HFF-Myc (cell line): ENCODE data around the gene ST6GALNAC5.

Experiments used
- DNase-seq: peaks from one replicate; pipeline ENCODE4 v3.0.0-alpha.2; 2011; ENCODE audit warnings: low read depth; ENCODE audit errors: extremely low read depth
- H3K4me3 ChIP-seq: replicated peaks from 2 replicates; pipeline ENCODE4 v1.5.1; 2011; ENCODE audit warnings: low read depth, mild to moderate bottlenecking, control low read depth, low read length
- CTCF ChIP-seq: IDR thresholded peaks from 2 replicates; pipeline ENCODE4 v1.5.1; 2012; ENCODE audit warnings: mild to moderate bottlenecking, low read depth, low read length, control low read depth; ENCODE audit errors: missing control alignments

ST6GALNAC5 gene

DNA sequence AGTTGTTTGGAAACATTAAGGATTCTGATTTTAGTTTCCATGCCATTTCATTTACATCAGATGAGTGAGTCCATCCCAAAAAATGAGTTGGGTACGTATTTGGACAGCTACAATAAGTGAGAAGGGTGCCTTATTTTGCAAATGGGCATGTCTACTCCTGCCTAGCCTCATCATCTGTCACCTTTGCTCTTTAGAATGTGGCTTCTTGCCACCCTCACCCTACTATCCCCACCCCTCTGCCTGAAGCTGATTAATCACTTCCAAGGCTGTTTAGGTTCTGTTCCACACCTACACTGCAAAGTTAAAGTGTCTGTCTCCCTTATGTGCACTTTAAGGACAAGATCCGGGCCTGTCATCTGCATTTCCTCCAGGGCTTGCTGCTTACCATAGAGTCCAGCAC is 61.2 kb downstream of the ST6GALNAC5 start:
- no peak for TF ChIP-seq CTCF
- no peak for DNase-seq
- no peak overlapping the region for H3K4me3 ChIP-seq

GRCh38 chr1:76929136-76929535 is 61.9 kb downstream of the ST6GALNAC5 start:
- H3K4me3 ChIP-seq = no peak overlapping the region
- TF ChIP-seq CTCF = no peak
- no peak for DNase-seq

DNA sequence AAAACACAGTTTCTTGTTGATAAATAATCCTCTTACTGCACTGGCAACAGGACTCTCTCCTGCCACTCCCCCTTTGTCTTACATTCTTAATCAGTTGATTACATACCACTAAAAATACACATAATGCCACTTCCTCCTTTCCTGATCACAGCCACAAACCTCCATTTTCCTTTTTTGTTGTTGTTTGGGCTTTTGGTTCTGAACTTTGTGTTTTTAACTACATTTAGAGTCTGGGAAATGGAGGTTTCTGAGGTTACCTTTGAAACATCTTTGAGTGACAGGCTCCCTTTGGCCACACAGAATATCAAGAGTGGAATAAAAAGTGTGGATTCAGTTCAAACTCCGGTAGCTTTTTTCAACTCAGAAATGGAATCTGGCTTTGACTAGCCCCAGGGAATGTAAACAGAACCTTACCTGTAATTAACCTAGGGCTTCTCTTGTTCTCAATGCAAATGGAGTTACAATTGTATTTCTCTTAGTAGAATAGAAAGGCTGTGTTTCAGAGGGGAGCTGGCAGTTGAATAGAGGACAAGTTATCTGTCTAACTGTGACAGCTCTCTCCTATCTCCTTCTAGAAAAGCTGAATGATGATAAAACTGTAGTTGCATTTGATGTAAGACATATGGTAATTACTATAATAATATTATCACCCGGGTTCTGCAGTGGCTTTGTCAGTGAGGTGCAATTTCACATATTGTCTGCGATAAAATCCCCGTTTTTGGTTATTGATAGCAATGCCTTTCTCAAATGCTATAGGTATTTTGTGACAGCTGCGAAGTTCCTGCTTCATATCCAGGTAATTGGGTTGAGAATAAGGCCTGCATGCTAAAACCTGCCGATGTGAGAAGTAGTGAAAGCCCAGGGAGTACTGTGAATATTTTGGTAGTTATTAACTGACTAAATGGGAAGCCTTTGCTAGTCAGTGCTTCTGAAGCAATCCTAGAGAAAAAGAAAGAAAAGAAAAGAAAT is 66.9 kb downstream of the ST6GALNAC5 start:
- DNase-seq = no peak
- TF ChIP-seq CTCF = no peak
- H3K4me3 ChIP-seq = no peak overlapping the region

DNA sequence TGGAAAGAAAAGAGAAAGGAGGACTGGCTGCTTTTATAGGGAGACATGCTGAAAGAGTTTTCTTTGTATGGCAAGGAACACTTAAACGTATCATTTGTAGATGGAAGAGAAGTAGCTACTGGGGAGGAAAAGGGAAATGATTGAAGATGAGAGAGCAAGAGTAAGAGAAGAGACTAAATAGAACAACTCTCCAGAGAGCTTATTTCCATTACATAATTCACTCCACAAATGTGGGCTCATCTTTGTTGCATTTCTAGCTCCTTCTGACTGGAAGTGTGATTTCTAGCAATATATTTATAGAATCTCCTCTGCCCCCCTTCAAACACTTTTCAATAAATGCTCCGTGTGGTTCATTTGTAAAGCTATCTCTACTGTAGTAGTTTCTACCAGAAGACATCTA is 71.0 kb downstream of the ST6GALNAC5 start:
- no peak for TF ChIP-seq CTCF
- DNase-seq = no peak
- no peak overlapping the region for H3K4me3 ChIP-seq

- peak; percentile 20 for DNase-seq
- H3K4me3 ChIP-seq = no peak overlapping the region
- TF ChIP-seq CTCF = no peak
These were observed 72.0 kb downstream of the ST6GALNAC5 start for GRCh38 chr1:76939050-76939816.

DNA sequence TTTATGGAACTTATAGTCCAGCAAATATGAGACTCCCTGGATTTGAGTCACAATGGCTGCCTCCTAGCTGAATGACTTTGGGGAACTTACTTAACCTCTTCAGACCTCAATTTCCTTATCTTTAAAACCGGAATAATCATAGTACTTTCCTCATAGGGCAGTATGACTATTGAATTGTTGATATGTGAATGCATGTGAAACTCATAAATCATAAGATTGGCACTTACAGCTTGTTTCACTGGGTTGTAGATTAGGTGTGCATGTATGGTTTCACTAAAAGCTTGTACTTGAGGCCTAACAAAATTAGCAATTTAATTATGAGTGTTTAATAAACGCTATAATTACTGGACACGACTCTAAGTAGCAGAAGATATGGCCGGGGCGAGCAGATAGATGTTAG is 72.5 kb downstream of the ST6GALNAC5 start:
- DNase-seq = no peak
- TF ChIP-seq CTCF = no peak
- no peak overlapping the region for H3K4me3 ChIP-seq
